ENCODE results near the gene UBE2O.

DNA sequence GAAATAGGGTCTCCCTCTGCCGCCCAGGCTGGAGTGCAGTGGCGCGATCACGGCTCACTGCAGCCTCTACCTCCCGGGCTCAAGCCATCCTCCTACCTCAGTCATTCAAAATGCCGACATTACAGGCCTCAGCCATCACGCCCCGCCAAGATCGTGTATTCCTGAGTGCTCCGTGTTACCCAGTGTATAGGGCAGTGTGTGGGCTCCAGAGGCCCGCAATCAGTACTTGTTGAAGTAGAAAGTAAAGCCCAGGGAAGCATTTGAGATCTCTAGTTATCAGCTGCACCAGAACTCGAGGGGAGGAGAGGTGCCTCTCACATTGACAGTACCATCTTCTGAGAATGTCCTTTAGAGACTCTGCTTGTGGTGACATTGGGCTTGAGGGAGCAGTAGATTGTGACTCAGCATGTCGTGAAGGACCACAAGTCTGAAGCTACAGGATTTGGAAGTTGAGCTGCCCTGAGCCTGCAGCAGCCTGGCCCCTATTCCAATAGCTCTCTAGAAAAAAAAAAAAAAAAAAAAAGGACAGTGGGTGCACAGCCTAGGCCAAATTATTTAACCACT is 98.1 kb downstream of the UBE2O start:
- no peak for TF ChIP-seq EZH2 (IDR thresholded peaks at IDR 0.05; ENCODE audit: insufficient read depth, poor library complexity, severe bottlenecking)
- no peak for TF ChIP-seq EZH2phosphoT487 (IDR thresholded peaks at IDR 0.05; ENCODE audit: insufficient read depth, low read depth)
